Measurements from ENCODE around the gene MICOS13. TPM values are rescaled to one million over a fixed set of nuclear protein-coding genes. Genes with fewer than 3 reads are reported as not detected.

The MICOS13 gene
- total RNA-seq, 1 donor from 2014 or later, result 23.6 TPM

- no peak for TF ChIP-seq CTCF (IDR thresholded peaks at IDR 0.05; ENCODE audit: unreplicated experiment)
- Mint-ChIP-seq H3K4me3 (ENCODE audit: unreplicated experiment) (no peak overlapping the region), H3K9me3 (ENCODE audit: unreplicated experiment) (no peaks in the 10 kb centered on the region), H3K4me1 (ENCODE audit: unreplicated experiment) (no peaks in the 10 kb centered on the region), H3K27ac (ENCODE audit: unreplicated experiment) (no peak overlapping the region), H3K36me3 (ENCODE audit: low read depth, unreplicated experiment) (peaks cover 16% of the 10 kb centered on the region), H3K27me3 (ENCODE audit: unreplicated experiment) (peaks cover 7% of the 10 kb centered on the region)
- DNase-seq (ENCODE audit: low spot score), result no peak
Observed at GRCh38 chr19:5697890-5698634, 17.7 kb upstream of the MICOS13 start.

- DNase-seq (ENCODE audit: low spot score), result no peak
- Mint-ChIP-seq H3K27me3 (ENCODE audit: unreplicated experiment) (peaks cover 6% of the 10 kb centered on the region), H3K4me3 (ENCODE audit: unreplicated experiment) (no peak overlapping the region), H3K4me1 (ENCODE audit: unreplicated experiment) (no peaks in the 10 kb centered on the region), H3K27ac (ENCODE audit: unreplicated experiment) (no peak overlapping the region), H3K9me3 (ENCODE audit: unreplicated experiment) (no peaks in the 10 kb centered on the region), H3K36me3 (ENCODE audit: low read depth, unreplicated experiment) (peaks cover 16% of the 10 kb centered on the region)
- TF ChIP-seq CTCF (IDR thresholded peaks at IDR 0.05; ENCODE audit: unreplicated experiment), result no peak
Observed at GRCh38 chr19:5697022-5697889, 16.9 kb upstream of the MICOS13 start.

- no peak for TF ChIP-seq CTCF (IDR thresholded peaks at IDR 0.05; ENCODE audit: unreplicated experiment)
- no peak for DNase-seq (ENCODE audit: low spot score)
- Mint-ChIP-seq H3K27me3 (ENCODE audit: unreplicated experiment) (peaks cover 6% of the 10 kb centered on the region), H3K9me3 (ENCODE audit: unreplicated experiment) (no peaks in the 10 kb centered on the region), H3K27ac (ENCODE audit: unreplicated experiment) (no peak overlapping the region), H3K36me3 (ENCODE audit: low read depth, unreplicated experiment) (peaks cover 18% of the 10 kb centered on the region), H3K4me3 (ENCODE audit: unreplicated experiment) (no peak overlapping the region), H3K4me1 (ENCODE audit: unreplicated experiment) (no peaks in the 10 kb centered on the region)
Observed at GRCh38 chr19:5696196-5697021, 16.1 kb upstream of the MICOS13 start.

GRCh38 chr19:5695649-5696195 is 15.4 kb upstream of the MICOS13 start:
- DNase-seq (ENCODE audit: low spot score), result no peak
- Mint-ChIP-seq H3K4me1 (ENCODE audit: unreplicated experiment) (peaks cover 4% of the 10 kb centered on the region), H3K27ac (ENCODE audit: unreplicated experiment) (no peak overlapping the region), H3K36me3 (ENCODE audit: low read depth, unreplicated experiment) (peaks cover 15% of the 10 kb centered on the region), H3K4me3 (ENCODE audit: unreplicated experiment) (no peak overlapping the region), H3K27me3 (ENCODE audit: unreplicated experiment) (peaks cover 7% of the 10 kb centered on the region), H3K9me3 (ENCODE audit: unreplicated experiment) (no peaks in the 10 kb centered on the region)
- no peak for TF ChIP-seq CTCF (IDR thresholded peaks at IDR 0.05; ENCODE audit: unreplicated experiment)
